Mucosa of rectum (tissue), 2 donors: Measurements from ENCODE around the gene IL36B.

Experiments
- H3K27ac ChIP-seq, 2 donors: one replicate each; pipeline ENCODE4 v1.7.0; 2013; ENCODE audit warnings: inconsistent platforms in 2 of 2, low read depth in 2 of 2, low read length in 2 of 2
- H3K27me3 ChIP-seq, 2 donors: one replicate each; pipeline ENCODE4 v1.7.0; 2013; ENCODE audit warnings: low read length in 2 of 2; ENCODE audit not compliant: control insufficient read depth in 2 of 2, insufficient read depth in 2 of 2
- H3K36me3 ChIP-seq, 2 donors: one replicate each; pipeline ENCODE4 v1.7.0; 2013; ENCODE audit warnings: low read length in 2 of 2; ENCODE audit not compliant: control insufficient read depth in 2 of 2, insufficient read depth in 2 of 2
- H3K4me1 ChIP-seq, 2 donors: one replicate each; pipeline ENCODE4 v1.7.0; 2013; ENCODE audit warnings: low read length in 2 of 2, mild to moderate bottlenecking in 1 of 2; ENCODE audit not compliant: control insufficient read depth in 2 of 2, insufficient read depth in 2 of 2
- H3K4me3 ChIP-seq, 2 donors: one replicate each; pipeline ENCODE4 v1.7.0; 2013; ENCODE audit warnings: low read length in 2 of 2
- H3K9ac ChIP-seq, 2 donors: one replicate each; pipeline ENCODE4 v1.7.0; 2013; ENCODE audit warnings: low read length in 2 of 2, low read depth in 1 of 2, mild to moderate bottlenecking in 1 of 2
- H3K9me3 ChIP-seq, 2 donors: one replicate each; pipeline ENCODE4 v1.7.0; 2013; ENCODE audit warnings: low read length in 2 of 2; ENCODE audit not compliant: control insufficient read depth in 2 of 2
- donor health status: healthy.
- donor health status: Normal muscosa, but diverticular disease.

Gene IL36B

GRCh38 chr2:113088213-113088992, 35.7 kb upstream of the IL36B start:
- Histone ChIP-seq H3K27me3 (peaks cover 0 to 4% of the 10 kb centered on the region in 2 donors), H3K27ac (no peak overlapping the region), H3K4me3 (no peak overlapping the region), H3K36me3 (no peaks in the 10 kb centered on the region), H3K4me1 (no peaks in the 10 kb centered on the region), H3K9me3 (no peaks in the 10 kb centered on the region), H3K9ac (no peak overlapping the region)

- Histone ChIP-seq H3K9me3 (no peaks in the 10 kb centered on the region), H3K27me3 (peaks cover 0 to 4% of the 10 kb centered on the region in 2 donors), H3K9ac (no peak overlapping the region), H3K4me1 (no peaks in the 10 kb centered on the region), H3K36me3 (no peaks in the 10 kb centered on the region), H3K4me3 (no peak overlapping the region), H3K27ac (no peak overlapping the region)
Measured at GRCh38 chr2:113085542-113085941, 32.9 kb upstream of the IL36B start.

GRCh38 chr2:113084249-113085000, 31.8 kb upstream of the IL36B start:
- H3K9me3 ChIP-seq = no peaks in the 10 kb centered on the region
- no peak overlapping the region for H3K9ac ChIP-seq
- H3K36me3 ChIP-seq = no peaks in the 10 kb centered on the region
- H3K4me1 ChIP-seq = no peaks in the 10 kb centered on the region
- H3K27me3 ChIP-seq = no peaks in the 10 kb centered on the region
- no peak overlapping the region for H3K27ac ChIP-seq
- H3K4me3 ChIP-seq = no peak overlapping the region

- Histone ChIP-seq H3K9ac (no peak overlapping the region), H3K36me3 (no peaks in the 10 kb centered on the region), H3K9me3 (no peaks in the 10 kb centered on the region), H3K4me3 (no peak overlapping the region), H3K4me1 (no peaks in the 10 kb centered on the region), H3K27me3 (no peaks in the 10 kb centered on the region), H3K27ac (no peak overlapping the region)
Measured at GRCh38 chr2:113083296-113083695, 30.6 kb upstream of the IL36B start.

- Histone ChIP-seq H3K36me3 (no peaks in the 10 kb centered on the region), H3K9me3 (no peaks in the 10 kb centered on the region), H3K4me3 (no peak overlapping the region), H3K4me1 (peaks cover 0 to 2% of the 10 kb centered on the region in 2 donors), H3K27me3 (no peaks in the 10 kb centered on the region), H3K27ac (no peak overlapping the region), H3K9ac (no peak overlapping the region)
Measured at GRCh38 chr2:113081488-113082210, 29.0 kb upstream of the IL36B start.

- Histone ChIP-seq H3K4me3 (no peak overlapping the region), H3K36me3 (no peaks in the 10 kb centered on the region), H3K9me3 (no peaks in the 10 kb centered on the region), H3K4me1 (peaks cover 0 to 6% of the 10 kb centered on the region in 2 donors), H3K27me3 (no peaks in the 10 kb centered on the region), H3K9ac (no peak overlapping the region), H3K27ac (no peak overlapping the region)
Measured at GRCh38 chr2:113080134-113080533, 27.5 kb upstream of the IL36B start.

- Histone ChIP-seq H3K9ac (no peak overlapping the region), H3K4me1 (peaks cover 0 to 6% of the 10 kb centered on the region in 2 donors), H3K4me3 (no peak overlapping the region), H3K9me3 (no peaks in the 10 kb centered on the region), H3K27me3 (no peaks in the 10 kb centered on the region), H3K36me3 (no peaks in the 10 kb centered on the region), H3K27ac (no peak overlapping the region)
Measured at GRCh38 chr2:113079131-113079530, 26.5 kb upstream of the IL36B start.

GRCh38 chr2:113078350-113078839, 25.7 kb upstream of the IL36B start:
- H3K27me3 ChIP-seq = no peaks in the 10 kb centered on the region
- no peaks in the 10 kb centered on the region for H3K9me3 ChIP-seq
- no peaks in the 10 kb centered on the region for H3K36me3 ChIP-seq
- H3K4me3 ChIP-seq = no peak overlapping the region
- peaks cover 0 to 6% of the 10 kb centered on the region in 2 donors for H3K4me1 ChIP-seq
- no peak overlapping the region for H3K9ac ChIP-seq
- H3K27ac ChIP-seq = no peak overlapping the region

- Histone ChIP-seq H3K36me3 (no peaks in the 10 kb centered on the region), H3K9me3 (no peaks in the 10 kb centered on the region), H3K27me3 (no peaks in the 10 kb centered on the region), H3K4me3 (no peak overlapping the region), H3K4me1 (peaks cover 0 to 6% of the 10 kb centered on the region in 2 donors), H3K27ac (no peak overlapping the region), H3K9ac (no peak overlapping the region)
Measured at GRCh38 chr2:113077921-113078320, 25.3 kb upstream of the IL36B start.
